Spleen (tissue), 11 donors: ENCODE results near the gene RAPGEF4. TPM values are rescaled to one million over a fixed set of nuclear protein-coding genes. Genes with fewer than 3 reads are reported as not detected.

Experiments used
- DNase-seq: peaks from one replicate; pipeline ENCODE4 v3.0.0-alpha.2; 2020
- H3K27ac ChIP-seq, 8 donors: fragments of 200-600 bp; sonication (generic) in 7 of 8; 1 replicate in 4 of 8; 2 replicates in 4 of 8; pipeline versions ENCODE4 v1.5.0 to v1.8.0; 2016 to 2021; ENCODE audit warnings: inconsistent platforms in 4 of 8, mild to moderate bottlenecking in 4 of 8, moderate library complexity in 1 of 8
- H3K27me3 ChIP-seq, 7 donors: fragments of 200-600 bp; sonication (generic) in 6 of 7; replicated peaks in 1 of 7; 1 replicate in 4 of 7; 2 replicates in 3 of 7; pipeline versions ENCODE4 v1.5.0 to v1.8.0; 2016 to 2021; ENCODE audit warnings: inconsistent platforms in 3 of 7, mild to moderate bottlenecking in 1 of 7
- H3K36me3 ChIP-seq, 6 donors: fragments of 200-600 bp; sonication (generic) in 5 of 6; 1 replicate in 4 of 6; 2 replicates in 2 of 6; pipeline versions ENCODE4 v1.5.0 to v1.8.0; 2016 to 2021; ENCODE audit warnings: inconsistent platforms in 2 of 6
- H3K4me1 ChIP-seq, 6 donors: fragments of 200-600 bp; sonication (generic) in 5 of 6; 1 replicate in 3 of 6; 2 replicates in 3 of 6; pipeline versions ENCODE4 v1.5.0 to v1.8.0; 2016 to 2021; ENCODE audit warnings: inconsistent platforms in 3 of 6
- H3K4me3 ChIP-seq, 8 donors: fragments of 200-600 bp; sonication (generic) in 7 of 8; 1 replicate in 4 of 8; 2 replicates in 4 of 8; pipeline versions ENCODE4 v1.5.0 to v1.8.0; 2016 to 2021; ENCODE audit warnings: inconsistent platforms in 4 of 8, mild to moderate bottlenecking in 4 of 8, moderate library complexity in 2 of 8
- H3K9me3 ChIP-seq, 8 donors: fragments of 200-600 bp; sonication (generic) in 7 of 8; 1 replicate in 4 of 8; 2 replicates in 4 of 8; pipeline versions ENCODE4 v1.5.0 to v1.8.0; 2016 to 2021; ENCODE audit warnings: inconsistent platforms in 4 of 8
- CTCF ChIP-seq, 11 experiments: fragments of 200-600 bp in 7 of 11; fragments of 450-650 bp in 4 of 11; sonication (generic) in 4 of 11; IDR thresholded peaks in 8 of 11; conservative IDR thresholded peaks in 3 of 11; 1 replicate in 7 of 11; 2 replicates in 4 of 11; pipeline versions ENCODE4 v1.4.0 to v1.8.0; 2016 to 2021; ENCODE audit warnings: antibody characterized with exemption in 11 of 11, inconsistent platforms in 4 of 11, mild to moderate bottlenecking in 1 of 11
- POLR2A ChIP-seq, 3 donors: fragments of 450-650 bp; IDR thresholded peaks; one replicate each; pipeline ENCODE4 v1.5.1; 2017; ENCODE audit warnings: antibody characterized with exemption in 3 of 3, mild to moderate bottlenecking in 1 of 3
- POLR2AphosphoS5 ChIP-seq, 3 donors: sonication (generic); formaldehyde crosslinking; IDR thresholded peaks; one replicate each; pipeline ENCODE4 v1.5.1; 2017; ENCODE audit warnings: antibody characterized with exemption in 3 of 3
- WGBS, 5 donors: extraction: QIAGEN DNeasy Blood & Tissue Kit in 3 of 5; methylation state at CpG; one replicate each; pipeline versions ENCODE4 v1.1.5 to v1.1.7; 2013 to 2018; 5-methylcytosine and 5-hydroxymethylcytosine counted together
- intact Hi-C: fragments of 100-400 bp; cut with DNase I; formaldehyde crosslinking; loops from one replicate; pipeline ENCODE4 v1.15.0; 2023; ENCODE audit warnings: low total_unique reads
- polyA plus RNA-seq, 3 donors: library from polyadenylated mRNA; stranded (reverse); fragments of 200-250 nt; gene quantifications; one replicate each; pipeline ENCODE4 v1.2.1, GENCODE V29; 2013
- total RNA-seq, 7 donors: library from RNA; depleted of rRNA in 3 of 7; stranded (reverse); fragments of >200 nt in 3 of 7; fragmentation: NEBNext Ultra II Directional in 4 of 7; extraction: Animal tissue kit (Norgen Biotek cat#: 25700) in 4 of 7; gene quantifications; one replicate each; pipeline versions ENCODE4 v1.1.0 to v1.2.1, GENCODE V29; 2016 to 2021
- donor health status: healthy with polysubstance abuse.
- donor health status: DM: no; HTN: no; CAD: no; lungs with moderate emphysema.
- donor health status: DM: no; HTN: no; CAD: no.
- donor health status: Bipolar disorder and iron deficiency.
- donor health status: healthy.
- donor health status: DM: no; HTN: no; CAD: no.
- donor health status: DM: yes; HTN: yes; CAD: no.

RAPGEF4 gene
- total and polyA plus RNA-seq, 10 donors = 0.52 to 11.0 (median 1.9) TPM

- no peak for DNase-seq
- Histone ChIP-seq H3K4me3 (no peak overlapping the region), H3K27me3 (no peaks in the 10 kb centered on the region), H3K4me1 (no peaks in the 10 kb centered on the region), H3K27ac (no peak overlapping the region), H3K36me3 (no peaks in the 10 kb centered on the region), H3K9me3 (no peaks in the 10 kb centered on the region)
- intact Hi-C loops = no loop called here
- no peak for TF ChIP-seq CTCF (IDR thresholded peaks at IDR 0.05 in 8 of 11, conservative IDR thresholded peaks at IDR 0.05 in 3 of 11)
- TF ChIP-seq POLR2A (IDR thresholded peaks at IDR 0.05) = no peak
- TF ChIP-seq POLR2AphosphoS5 (IDR thresholded peaks at IDR 0.05) = no peak
- WGBS, 5 donors = 79 to 97% (median 82%) methylated on average over 1 of the region's 1 CpG
These were observed 226.4 kb downstream of the RAPGEF4 start for GRCh38 chr2:172962082-172962481.

- H3K4me1 ChIP-seq = peaks cover 0 to 6% (median 0%) of the 10 kb centered on the region in 6 donors
- peak in 1 of 3 donors; percentile 23 for TF ChIP-seq POLR2AphosphoS5 (IDR thresholded peaks at IDR 0.05)
- no peak for TF ChIP-seq POLR2A (IDR thresholded peaks at IDR 0.05)
- no peak for TF ChIP-seq CTCF (IDR thresholded peaks at IDR 0.05 in 8 of 11, conservative IDR thresholded peaks at IDR 0.05 in 3 of 11)
- DNase-seq = no peak
- WGBS, 5 donors = 43 to 58% (median 52%) methylated on average over 2 of the region's 2 CpGs
- intact Hi-C loops = no loop called here
- H3K36me3 ChIP-seq = no peaks in the 10 kb centered on the region
- no peaks in the 10 kb centered on the region for H3K27me3 ChIP-seq
- no peak overlapping the region for H3K4me3 ChIP-seq
- H3K9me3 ChIP-seq = no peaks in the 10 kb centered on the region
- H3K27ac ChIP-seq = no peak overlapping the region
These were observed 227.2 kb downstream of the RAPGEF4 start for GRCh38 chr2:172962824-172963223.

GRCh38 chr2:172964511-172965139 is 229.0 kb downstream of the RAPGEF4 start:
- intact Hi-C loops = no loop called here

More at GRCh38 chr2:172964511-172965139, 229.0 kb downstream of the RAPGEF4 start:
- H3K27me3 ChIP-seq = no peaks in the 10 kb centered on the region
- H3K9me3 ChIP-seq = no peaks in the 10 kb centered on the region
- H3K36me3 ChIP-seq = no peaks in the 10 kb centered on the region
- peaks cover 0 to 9% (median 2%) of the 10 kb centered on the region in 6 donors for H3K4me1 ChIP-seq
- 86 to 93% (median 90%) methylated on average over 3 of the region's 3 CpGs for WGBS, 5 donors
- H3K27ac ChIP-seq = no peak overlapping the region
- no peak overlapping the region for H3K4me3 ChIP-seq
- DNase-seq = no peak
- no peak for TF ChIP-seq POLR2A (IDR thresholded peaks at IDR 0.05)
- TF ChIP-seq POLR2AphosphoS5 (IDR thresholded peaks at IDR 0.05) = no peak
- TF ChIP-seq CTCF (IDR thresholded peaks at IDR 0.05 in 8 of 11, conservative IDR thresholded peaks at IDR 0.05 in 3 of 11) = no peak
